GM19372 (cell line): ENCODE data around the gene NDUFAF8.

Source experiments
- ATAC-seq: cut with Tn5 transposase; IDR thresholded peaks from one replicate; pipeline ENCODE4 v1.9.1; 2021; ENCODE audit warnings: mild to moderate bottlenecking, low read depth, moderate library complexity; ENCODE audit not compliant: unreplicated experiment

Gene NDUFAF8

GRCh38 chr17:81200201-81200600 lies 38.9 kb upstream of the NDUFAF8 start:
- no peak for ATAC-seq

- ATAC-seq = no peak
These were observed 38.2 kb upstream of the NDUFAF8 start for GRCh38 chr17:81200695-81201580.

DNA sequence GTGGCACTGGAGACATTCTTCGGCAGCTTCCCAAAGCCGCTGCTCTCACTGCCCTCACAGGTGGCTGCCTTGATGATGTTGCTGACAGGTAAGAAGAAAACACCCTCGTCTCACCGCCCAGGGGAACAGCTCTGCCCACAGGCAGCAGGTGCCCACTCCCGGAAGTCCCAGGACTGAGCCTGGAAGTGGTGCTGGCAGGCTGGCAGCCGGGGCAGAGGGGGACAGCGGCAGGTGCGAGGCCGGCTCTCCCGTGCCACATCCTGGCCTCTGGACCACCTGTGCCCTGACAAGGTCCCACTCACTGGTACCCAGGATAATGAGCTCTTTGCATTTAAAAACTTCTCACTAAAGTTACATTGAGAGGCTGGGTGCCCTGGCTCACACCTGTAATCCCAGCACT lies 36.8 kb upstream of the NDUFAF8 start:
- ATAC-seq = no peak

GRCh38 chr17:81203136-81203535 lies 36.0 kb upstream of the NDUFAF8 start:
- no peak for ATAC-seq

DNA sequence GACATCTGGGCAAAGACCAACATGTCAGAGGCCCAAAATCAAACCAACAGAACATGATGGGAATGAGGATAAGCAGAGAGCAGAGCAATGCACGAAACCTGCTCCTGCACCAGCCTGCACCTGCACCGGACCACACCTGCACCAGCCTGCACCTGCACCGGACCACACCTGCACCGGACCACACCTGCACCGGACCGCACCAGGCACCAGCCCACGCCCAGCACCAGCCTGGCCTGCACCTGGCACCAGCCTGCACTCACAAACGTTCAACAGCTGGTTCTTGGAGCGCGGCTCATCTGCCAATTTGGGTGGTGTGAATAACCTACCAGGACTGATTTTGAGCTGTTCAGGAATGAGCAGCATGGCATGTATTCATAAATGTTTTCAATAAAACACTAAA lies 34.5 kb upstream of the NDUFAF8 start:
- no peak for ATAC-seq

DNA sequence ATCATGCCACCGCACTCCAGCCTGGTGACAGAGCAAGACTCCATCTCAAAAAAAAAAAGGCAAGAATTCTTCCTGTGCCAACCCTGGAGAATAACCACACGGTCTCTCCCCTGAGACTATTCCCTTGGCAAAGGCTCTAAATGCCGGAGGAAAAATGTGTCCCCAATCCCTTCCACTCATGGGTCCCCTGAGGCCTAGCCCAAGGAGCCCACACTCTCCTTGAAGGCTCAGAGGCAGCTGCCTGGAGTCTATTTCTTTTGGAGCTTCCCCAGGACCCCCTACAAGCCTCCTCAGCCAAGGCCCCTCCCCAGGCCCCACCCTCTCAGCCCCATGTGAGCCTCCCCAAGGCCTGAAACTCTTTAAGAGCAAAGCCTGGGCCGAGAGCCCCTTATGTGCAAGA lies 33.0 kb upstream of the NDUFAF8 start:
- no peak for ATAC-seq

GRCh38 chr17:81206657-81207056 lies 32.5 kb upstream of the NDUFAF8 start:
- no peak for ATAC-seq

DNA sequence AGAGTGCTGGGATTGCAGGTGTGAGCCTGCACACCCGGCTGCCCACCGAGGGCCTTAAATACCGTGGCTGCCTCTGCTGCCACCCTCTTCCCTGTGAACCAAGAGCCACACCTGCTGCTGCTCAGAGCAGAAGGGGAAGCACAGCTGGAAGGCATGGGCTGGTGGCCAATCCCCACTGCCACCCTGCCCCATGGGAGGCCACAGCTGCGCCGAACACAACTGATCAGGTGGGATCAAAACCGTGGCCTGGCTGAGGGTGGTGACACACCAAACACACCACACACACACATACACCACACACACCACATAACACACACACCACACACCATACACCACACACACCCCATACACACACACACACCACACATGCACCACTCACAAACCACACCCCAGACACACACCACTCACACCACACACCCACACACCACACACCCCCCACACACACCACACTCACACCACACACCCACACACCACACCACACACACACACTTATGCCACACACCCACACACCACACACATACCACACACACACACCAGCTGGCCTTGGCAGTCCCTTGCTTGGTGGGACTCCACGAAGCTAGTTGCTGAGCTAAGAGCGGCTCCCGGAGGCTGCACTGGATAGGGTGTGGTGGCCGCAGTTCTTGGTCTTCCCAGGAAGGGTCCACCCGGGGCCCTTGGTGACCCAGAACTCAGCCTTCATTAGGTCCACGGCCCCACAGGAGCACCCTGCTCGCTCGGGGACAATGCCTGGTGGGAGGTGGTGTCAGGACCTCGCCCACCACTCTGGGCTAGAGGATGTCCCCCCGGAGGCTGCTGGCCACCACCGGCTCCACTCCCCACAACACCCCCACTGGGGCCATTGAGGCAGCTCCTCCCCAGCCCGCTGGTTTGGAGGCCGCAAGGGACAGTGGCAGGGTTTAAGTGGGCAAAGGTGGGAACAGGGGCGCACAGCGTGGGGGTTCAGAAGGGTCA lies 31.2 kb upstream of the NDUFAF8 start:
- no peak for ATAC-seq

DNA sequence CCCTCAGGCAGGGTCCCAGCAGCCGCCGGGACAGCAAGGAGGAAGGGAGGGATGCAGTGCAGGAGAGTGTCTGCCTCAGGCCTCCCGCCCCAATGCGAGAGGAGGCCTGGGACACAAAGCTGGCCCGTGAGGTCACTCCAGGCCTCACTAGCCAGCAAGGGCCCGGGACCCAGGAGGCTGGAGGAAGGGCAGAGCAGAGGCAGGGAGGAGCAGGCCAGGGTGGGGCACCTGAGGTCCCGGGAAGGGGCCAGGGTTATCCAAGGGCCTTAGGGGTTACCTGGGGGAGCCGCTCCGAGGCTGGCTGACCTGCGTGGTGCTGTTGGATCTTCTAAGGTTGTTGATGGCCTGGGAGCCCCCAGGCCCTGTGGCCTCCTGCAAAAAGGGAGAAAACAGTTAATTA lies 30.5 kb upstream of the NDUFAF8 start:
- no peak for ATAC-seq

- no peak for ATAC-seq
These were observed 30.0 kb upstream of the NDUFAF8 start for GRCh38 chr17:81209141-81209540.

GRCh38 chr17:81210466-81210865 lies 28.7 kb upstream of the NDUFAF8 start:
- no peak for ATAC-seq

GRCh38 chr17:81210868-81211267 lies 28.2 kb upstream of the NDUFAF8 start:
- ATAC-seq = no peak

- ATAC-seq = no peak
These were observed 26.8 kb upstream of the NDUFAF8 start for GRCh38 chr17:81212365-81212764.

DNA sequence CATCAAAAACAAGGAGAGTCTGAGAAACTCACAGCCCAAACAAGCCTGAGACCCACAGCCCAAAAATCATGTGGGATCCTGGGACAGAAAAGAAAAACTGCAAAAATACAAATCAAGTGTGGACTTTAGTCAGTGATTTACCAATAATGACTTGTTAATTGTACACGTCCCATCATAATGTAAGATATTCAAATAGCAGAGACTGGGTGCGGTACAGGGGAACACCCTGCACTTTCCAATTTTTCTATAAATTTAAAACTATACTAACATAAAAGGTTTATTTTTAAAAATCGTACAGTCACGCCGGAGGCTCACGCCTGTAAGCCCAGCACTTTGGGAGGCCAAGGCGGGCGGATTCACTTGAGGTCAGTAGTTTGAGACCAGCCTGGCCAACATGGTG lies 25.1 kb upstream of the NDUFAF8 start:
- no peak for ATAC-seq

DNA sequence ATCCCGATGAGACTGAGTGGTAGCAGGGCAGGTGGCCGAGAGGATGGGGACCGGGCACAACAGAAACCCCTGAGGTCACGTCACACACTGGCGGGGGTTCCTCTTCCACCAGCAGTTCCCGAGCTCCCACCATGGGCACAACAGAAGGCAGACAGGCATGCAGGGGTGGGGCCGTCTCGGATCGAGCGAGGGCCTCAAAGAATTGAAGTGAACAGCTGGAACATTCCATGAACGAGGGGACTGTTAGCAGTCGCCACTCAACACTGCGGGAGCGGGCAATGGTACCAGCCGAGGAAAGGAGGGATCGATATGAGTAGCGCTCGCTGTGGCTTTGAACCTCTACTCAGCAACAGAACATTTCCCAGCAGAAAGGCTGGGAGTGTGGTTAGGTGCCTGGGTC lies 21.6 kb upstream of the NDUFAF8 start:
- no peak for ATAC-seq

DNA sequence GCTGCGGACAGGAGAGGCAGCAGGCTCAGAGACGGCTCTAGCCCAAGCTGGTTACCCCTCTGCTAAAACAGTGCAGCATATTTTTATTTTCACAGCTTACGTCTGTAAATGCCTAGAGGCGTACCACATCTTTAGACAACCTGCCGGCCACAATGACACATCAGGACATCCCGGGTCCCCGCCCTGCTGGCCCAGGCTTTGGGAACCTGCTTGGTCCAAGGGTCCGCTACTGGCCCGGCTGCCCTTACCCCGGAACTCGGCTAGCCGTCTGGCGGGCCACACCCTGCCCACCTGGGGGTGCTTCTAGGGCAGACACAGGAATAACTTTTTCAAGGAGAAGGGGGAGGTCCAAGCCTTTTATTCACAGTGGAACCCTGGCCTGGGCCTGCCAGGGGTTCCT lies 20.7 kb upstream of the NDUFAF8 start:
- no peak for ATAC-seq

DNA sequence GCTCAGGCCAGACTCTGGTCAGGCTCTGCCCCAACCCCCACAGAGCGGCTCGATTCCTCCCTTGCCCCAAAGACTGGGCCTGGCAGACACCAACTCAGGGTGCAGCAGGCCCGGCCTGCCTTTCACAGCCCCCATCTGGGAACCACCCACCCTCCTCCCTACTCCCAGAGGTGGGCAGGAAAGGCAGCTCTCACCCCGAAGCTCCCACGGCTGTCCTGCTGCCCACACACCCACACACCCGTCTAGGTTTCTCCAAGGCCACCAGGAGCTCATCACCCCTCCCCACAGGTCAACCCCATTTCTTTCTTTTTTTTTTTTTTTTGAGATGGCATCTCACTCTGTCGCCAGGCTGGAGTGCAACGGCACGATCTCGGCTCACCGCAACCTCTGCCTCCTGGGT lies 20.1 kb upstream of the NDUFAF8 start:
- no peak for ATAC-seq

DNA sequence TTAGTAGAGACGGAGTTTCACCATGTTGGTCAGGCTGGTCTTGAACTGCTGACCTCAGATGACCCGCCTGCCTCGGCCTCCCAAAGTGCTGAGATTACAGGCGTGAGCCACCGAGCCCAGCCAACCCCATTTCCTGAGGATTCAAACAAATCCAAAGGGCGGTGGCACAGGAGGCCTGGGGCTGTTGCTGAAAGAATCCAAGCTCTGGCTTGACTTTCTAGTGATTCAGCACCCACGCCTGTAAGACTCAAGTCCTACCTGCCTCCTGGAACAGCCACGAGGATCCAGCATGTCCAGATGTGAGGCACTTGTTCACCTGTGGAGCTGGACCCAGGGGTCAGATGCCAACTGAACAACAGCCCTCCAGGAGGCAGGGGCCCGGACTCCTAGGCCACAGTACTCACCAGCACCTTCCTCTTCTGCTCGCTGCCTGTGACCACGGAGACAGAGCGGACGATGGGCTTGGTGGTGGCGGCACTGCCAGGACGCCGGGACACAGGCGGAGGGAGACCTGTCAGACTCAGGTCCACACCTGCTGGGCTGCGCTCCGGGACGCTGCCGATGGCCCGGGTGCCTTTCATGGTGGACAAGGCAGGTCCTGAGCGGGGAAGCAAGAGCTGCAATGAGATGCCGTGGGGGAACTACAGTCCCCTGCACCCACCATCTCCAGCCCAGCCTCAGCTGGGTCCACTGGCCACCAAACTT lies 19.5 kb upstream of the NDUFAF8 start:
- no peak for ATAC-seq

- no peak for ATAC-seq
These were observed 17.7 kb upstream of the NDUFAF8 start for GRCh38 chr17:81221371-81221841.

DNA sequence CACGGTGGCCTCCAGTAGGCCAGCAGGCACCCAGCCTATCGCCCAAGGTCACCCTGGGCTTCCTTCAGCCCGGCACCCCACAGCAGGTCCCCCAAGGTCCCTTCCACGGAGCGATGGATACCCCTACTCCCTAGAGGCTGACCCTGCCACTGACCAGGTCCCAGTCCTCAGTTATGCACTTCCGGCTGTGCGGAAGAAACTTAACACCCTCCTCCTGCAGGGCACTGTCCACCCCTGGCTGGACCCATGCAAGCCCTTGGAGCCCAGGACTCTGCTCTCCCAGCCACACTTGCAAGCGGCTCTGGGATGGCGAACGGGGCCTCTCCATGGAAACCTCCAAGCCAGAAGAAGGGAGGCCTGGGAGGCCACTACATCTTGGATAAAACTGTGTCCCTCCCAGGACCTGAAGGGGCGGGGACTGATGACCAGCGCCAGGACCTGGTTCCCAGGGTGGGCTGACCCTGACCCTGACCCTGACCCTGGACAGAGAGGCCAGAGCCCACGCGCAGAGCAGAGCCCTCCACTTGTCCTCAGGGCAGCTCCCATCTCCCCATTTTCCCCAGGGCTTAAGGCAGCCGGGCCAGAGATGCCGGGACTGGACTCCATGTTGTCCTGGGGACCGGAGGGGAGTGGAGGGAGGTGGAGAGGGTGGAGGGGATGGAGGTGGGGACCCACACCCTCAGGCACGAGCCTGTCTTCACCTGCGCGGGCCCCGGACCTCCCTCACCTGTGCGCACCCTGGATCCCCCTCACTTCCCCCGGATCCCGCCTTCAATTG lies 17.1 kb upstream of the NDUFAF8 start:
- no peak for ATAC-seq
